SK-N-SH treated with all-trans-retinoic acid at 6 μM for 48 hours (cell line): ENCODE measurements around the gene MPZL3.

Source experiments
- ATAC-seq: fragments of 200-7000 bp; cut with Tn5 transposase; 3 replicates; pipeline ENCODE4 v1.9.1; 2020; ENCODE audit warnings: mild to moderate bottlenecking, moderate library complexity
- ARNTL ChIP-seq: fragments of 450-650 bp; formaldehyde crosslinking; IDR thresholded peaks from 2 replicates; pipeline ENCODE4 v1.5.0; 2020; ENCODE audit warnings: low read depth, mild to moderate bottlenecking, moderate library complexity, borderline replicate concordance
- BACH2 ChIP-seq: fragments of 250-450 bp; sonication (Bioruptor Pico); IDR thresholded peaks from 2 replicates; pipeline ENCODE4 v1.9.0; 2021; ENCODE audit warnings: mild to moderate bottlenecking, borderline replicate concordance
- CREB5 ChIP-seq: fragments of 250-450 bp; sonication (Bioruptor Pico); IDR thresholded peaks from 2 replicates; pipeline ENCODE4 v1.5.1; 2020; ENCODE audit warnings: low read depth, mild to moderate bottlenecking, moderate library complexity
- CSDC2 ChIP-seq: fragments of 250-450 bp; sonication (Bioruptor Pico); IDR thresholded peaks from 2 replicates; pipeline ENCODE4 v1.5.0; 2020; ENCODE audit warnings: mild to moderate bottlenecking, moderate library complexity
- CSRNP3 ChIP-seq: fragments of 250-450 bp; sonication (Bioruptor Pico); IDR thresholded peaks from 2 replicates; pipeline ENCODE4 v1.5.1; 2021; ENCODE audit warnings: mild to moderate bottlenecking, moderate library complexity
- ESRRG ChIP-seq: fragments of 250-450 bp; sonication (Bioruptor Pico); IDR thresholded peaks from 2 replicates; pipeline ENCODE4 v1.6.1; 2021; ENCODE audit warnings: mild to moderate bottlenecking
- GLIS3 ChIP-seq: fragments of 250-450 bp; sonication (Bioruptor Pico); IDR thresholded peaks from 2 replicates; pipeline ENCODE4 v1.5.0; 2020; ENCODE audit warnings: mild to moderate bottlenecking, moderate library complexity
- ISL1 ChIP-seq: fragments of 250-450 bp; sonication (Bioruptor Pico); IDR thresholded peaks from 2 replicates; pipeline ENCODE4 v2.1.2; 2022; ENCODE audit warnings: mild to moderate bottlenecking, moderate library complexity
- OSR1 ChIP-seq: fragments of 250-450 bp; sonication (Bioruptor Pico); IDR thresholded peaks from 2 replicates; pipeline ENCODE4 v1.8.0; 2022; ENCODE audit warnings: moderate library complexity, mild to moderate bottlenecking, inconsistent platforms
- POU6F1 ChIP-seq: fragments of 250-450 bp; sonication (Bioruptor Pico); IDR thresholded peaks from 2 replicates; pipeline ENCODE4 v1.8.0; 2021; ENCODE audit warnings: low read depth, mild to moderate bottlenecking, moderate library complexity, borderline replicate concordance
- PPARA ChIP-seq: fragments of 250-450 bp; sonication (Bioruptor Pico); IDR thresholded peaks from 2 replicates; pipeline ENCODE4 v1.5.0; 2020; ENCODE audit warnings: mild to moderate bottlenecking, borderline replicate concordance
- RARB ChIP-seq: fragments of 250-450 bp; sonication (Bioruptor Pico); IDR thresholded peaks from 2 replicates; pipeline ENCODE4 v1.8.0; 2021; ENCODE audit warnings: mild to moderate bottlenecking, moderate library complexity
- SNAI2 ChIP-seq: fragments of 250-450 bp; sonication (Bioruptor Pico); IDR thresholded peaks from 2 replicates; pipeline ENCODE4 v1.5.0; 2020; ENCODE audit warnings: mild to moderate bottlenecking, moderate library complexity
- TCF4 ChIP-seq: fragments of 250-450 bp; sonication (Bioruptor Pico); IDR thresholded peaks from 2 replicates; pipeline ENCODE4 v1.8.0; 2021; ENCODE audit warnings: mild to moderate bottlenecking, moderate library complexity, borderline replicate concordance
- TOX ChIP-seq: fragments of 250-450 bp; sonication (Bioruptor Pico); IDR thresholded peaks from 2 replicates; pipeline ENCODE4 v1.8.0; 2021; ENCODE audit warnings: mild to moderate bottlenecking, moderate library complexity, borderline replicate concordance
- TSHZ2 ChIP-seq: fragments of 250-450 bp; sonication (Bioruptor Pico); IDR thresholded peaks from 2 replicates; pipeline ENCODE4 v1.5.0; 2020; ENCODE audit warnings: mild to moderate bottlenecking, moderate library complexity
- ZC3H10 ChIP-seq: fragments of 250-450 bp; sonication (Bioruptor Pico); IDR thresholded peaks from 2 replicates; pipeline ENCODE4 v1.5.1; 2021; ENCODE audit warnings: mild to moderate bottlenecking, moderate library complexity
- ZFP3 ChIP-seq: fragments of 250-450 bp; sonication (Bioruptor Pico); IDR thresholded peaks from 2 replicates; pipeline ENCODE4 v1.5.0; 2020; ENCODE audit warnings: mild to moderate bottlenecking, moderate library complexity
- ZFP30 ChIP-seq: fragments of 450-650 bp; formaldehyde crosslinking; IDR thresholded peaks from 2 replicates; pipeline ENCODE4 v1.5.0; 2022; ENCODE audit warnings: mild to moderate bottlenecking, moderate library complexity
- ZNF565 ChIP-seq: fragments of 450-650 bp; formaldehyde crosslinking; conservative IDR thresholded peaks from 2 replicates; pipeline ENCODE4 v1.5.0; 2020; ENCODE audit warnings: low read depth, mild to moderate bottlenecking, moderate library complexity
- ZNF70 ChIP-seq: fragments of 450-650 bp; formaldehyde crosslinking; IDR thresholded peaks from 2 replicates; pipeline ENCODE4 v1.5.0; 2020; ENCODE audit warnings: mild to moderate bottlenecking, moderate library complexity
- ZNF8 ChIP-seq: fragments of 450-650 bp; formaldehyde crosslinking; IDR thresholded peaks from 2 replicates; pipeline ENCODE4 v1.5.0; 2020; ENCODE audit warnings: mild to moderate bottlenecking, moderate library complexity

Gene MPZL3

GRCh38 chr11:118206391-118207031 is 45.7 kb downstream of the MPZL3 start:
- no peak for ATAC-seq
- TF ChIP-seq POU6F1 (no peak), CSRNP3 (no peak), TCF4 (CRISPR knock-in tag) (no peak), ZNF565 (CRISPR knock-in tag) (no peak), ZNF8 (CRISPR knock-in tag) (no peak), RARB (no peak), ISL1 (CRISPR knock-in tag) (no peak), CREB5 (CRISPR knock-in tag) (no peak), ARNTL (CRISPR knock-in tag) (no peak), ESRRG (CRISPR knock-in tag) (no peak), ZNF70 (no peak), SNAI2 (CRISPR knock-in tag) (no peak), ZFP30 (CRISPR knock-in tag) (no peak), PPARA (CRISPR knock-in tag) (no peak), OSR1 (CRISPR knock-in tag) (no peak), CSDC2 (CRISPR knock-in tag) (no peak)
- TF ChIP-seq, all 23 proteins: peak for 0

- ATAC-seq = no peak
- TF ChIP-seq ARNTL (CRISPR knock-in tag) (no peak), POU6F1 (no peak), SNAI2 (CRISPR knock-in tag) (no peak), TCF4 (CRISPR knock-in tag) (no peak), CREB5 (CRISPR knock-in tag) (no peak), BACH2 (CRISPR knock-in tag) (no peak)
Measured at GRCh38 chr11:118205606-118206378, 46.4 kb downstream of the MPZL3 start.

- ATAC-seq = no peak
- TF ChIP-seq ZNF565 (CRISPR knock-in tag) (no peak), OSR1 (CRISPR knock-in tag) (no peak), TCF4 (CRISPR knock-in tag) (no peak), BACH2 (CRISPR knock-in tag) (no peak), SNAI2 (CRISPR knock-in tag) (no peak), ZC3H10 (CRISPR knock-in tag) (no peak), RARB (no peak), ISL1 (CRISPR knock-in tag) (no peak), TSHZ2 (CRISPR knock-in tag) (no peak), ZFP30 (CRISPR knock-in tag) (no peak), ZNF70 (no peak), GLIS3 (CRISPR knock-in tag) (no peak), ZFP3 (CRISPR knock-in tag) (no peak), POU6F1 (no peak), TOX (CRISPR knock-in tag) (no peak), ARNTL (CRISPR knock-in tag) (no peak)
Measured at GRCh38 chr11:118202599-118203422, 49.4 kb downstream of the MPZL3 start.
